ENCODE measurements around the gene LPIN2. TPM values are rescaled to one million over a fixed set of nuclear protein-coding genes. Genes with fewer than 3 reads are reported as not detected.

Gene LPIN2
- total and polyA plus RNA-seq, 2 of the 13 experiments (the other 11 are each of a cell fraction or from before 2014, with no cell fraction given): 46.0 to 119 TPM

GRCh38 chr18:3012136-3013023, 564 bp downstream of the LPIN2 start (continued):
- TF ChIP-seq, protein P1, sequence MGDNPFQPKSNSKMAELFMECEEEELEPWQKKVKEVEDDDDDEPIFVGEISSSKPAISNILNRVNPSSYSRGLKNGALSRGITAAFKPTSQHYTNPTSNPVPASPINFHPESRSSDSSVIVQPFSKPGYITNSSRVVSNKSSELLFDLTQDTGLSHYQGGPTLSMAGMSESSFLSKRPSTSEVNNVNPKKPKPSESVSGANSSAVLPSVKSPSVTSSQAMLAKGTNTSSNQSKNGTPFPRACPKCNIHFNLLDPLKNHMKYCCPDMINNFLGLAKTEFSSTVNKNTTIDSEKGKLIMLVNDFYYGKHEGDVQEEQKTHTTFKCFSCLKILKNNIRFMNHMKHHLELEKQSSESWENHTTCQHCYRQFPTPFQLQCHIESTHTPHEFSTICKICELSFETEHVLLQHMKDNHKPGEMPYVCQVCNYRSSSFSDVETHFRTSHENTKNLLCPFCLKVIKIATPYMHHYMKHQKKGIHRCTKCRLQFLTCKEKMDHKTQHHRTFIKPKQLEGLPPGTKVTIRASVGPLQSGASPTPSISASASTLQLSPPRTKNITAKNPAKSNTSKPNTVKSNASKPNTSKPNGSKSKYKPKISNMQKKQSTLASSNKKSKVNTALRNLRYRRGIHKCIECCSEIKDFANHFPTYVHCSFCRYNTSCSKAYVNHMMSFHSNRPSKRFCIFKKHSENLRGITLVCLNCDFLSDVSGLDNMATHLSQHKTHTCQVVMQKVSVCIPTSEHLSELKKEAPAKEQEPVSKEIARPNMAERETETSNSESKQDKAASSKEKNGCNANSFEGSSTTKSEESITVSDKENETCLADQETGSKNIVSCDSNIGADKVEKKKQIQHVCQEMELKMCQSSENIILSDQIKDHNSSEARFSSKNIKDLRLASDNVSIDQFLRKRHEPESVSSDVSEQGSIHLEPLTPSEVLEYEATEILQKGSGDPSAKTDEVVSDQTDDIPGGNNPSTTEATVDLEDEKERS (CRISPR knock-in tag; IDR thresholded peaks at IDR 0.05): no peak
- TF ChIP-seq JUNB (CRISPR knock-in tag; IDR thresholded peaks at IDR 0.05; ENCODE audit: borderline replicate concordance) (no peak), SETDB1 (CRISPR knock-in tag; IDR thresholded peaks at IDR 0.05; ENCODE audit: borderline replicate concordance) (no peak), MXD4 (CRISPR knock-in tag; IDR thresholded peaks at IDR 0.05) (no peak), ERF (CRISPR knock-in tag; IDR thresholded peaks at IDR 0.05) (no peak), E2F2 (CRISPR knock-in tag; IDR thresholded peaks at IDR 0.05; ENCODE audit: borderline replicate concordance) (no peak), ZNF407 (CRISPR knock-in tag; IDR thresholded peaks at IDR 0.05; ENCODE audit: not compliant biosample characterization) (peak; percentile 51), ZNF274 (CRISPR knock-in tag; IDR thresholded peaks at IDR 0.05) (peak; percentile 71; the same call in 1 of the 2 replicates)
- TF ChIP-seq, protein P2, sequence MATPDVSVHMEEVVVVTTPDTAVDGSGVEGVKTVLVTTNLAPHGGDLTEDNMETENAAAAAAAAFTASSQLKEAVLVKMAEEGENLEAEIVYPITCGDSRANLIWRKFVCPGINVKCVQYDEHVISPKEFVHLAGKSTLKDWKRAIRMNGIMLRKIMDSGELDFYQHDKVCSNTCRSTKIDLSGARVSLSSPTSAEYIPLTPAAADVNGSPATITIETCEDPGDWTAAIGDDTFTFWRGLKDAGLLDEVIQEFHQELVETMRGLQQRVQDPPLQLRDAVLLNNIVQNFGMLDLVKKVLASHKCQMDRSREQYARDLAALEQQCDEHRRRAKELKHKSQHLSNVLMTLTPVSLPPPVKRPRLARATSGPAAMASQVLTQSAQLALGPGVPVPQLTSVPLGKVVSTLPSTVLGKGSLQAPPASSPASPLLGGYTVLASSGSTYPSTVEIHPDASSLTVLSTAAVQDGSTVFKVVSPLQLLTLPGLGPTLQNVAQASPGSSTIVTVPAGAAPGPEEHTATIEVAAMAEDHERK (CRISPR knock-in tag; IDR thresholded peaks at IDR 0.05; ENCODE audit: low read depth): no peak
- TF ChIP-seq, protein P3, sequence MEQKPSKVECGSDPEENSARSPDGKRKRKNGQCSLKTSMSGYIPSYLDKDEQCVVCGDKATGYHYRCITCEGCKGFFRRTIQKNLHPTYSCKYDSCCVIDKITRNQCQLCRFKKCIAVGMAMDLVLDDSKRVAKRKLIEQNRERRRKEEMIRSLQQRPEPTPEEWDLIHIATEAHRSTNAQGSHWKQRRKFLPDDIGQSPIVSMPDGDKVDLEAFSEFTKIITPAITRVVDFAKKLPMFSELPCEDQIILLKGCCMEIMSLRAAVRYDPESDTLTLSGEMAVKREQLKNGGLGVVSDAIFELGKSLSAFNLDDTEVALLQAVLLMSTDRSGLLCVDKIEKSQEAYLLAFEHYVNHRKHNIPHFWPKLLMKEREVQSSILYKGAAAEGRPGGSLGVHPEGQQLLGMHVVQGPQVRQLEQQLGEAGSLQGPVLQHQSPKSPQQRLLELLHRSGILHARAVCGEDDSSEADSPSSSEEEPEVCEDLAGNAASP (CRISPR knock-in tag; IDR thresholded peaks at IDR 0.05; ENCODE audit: borderline replicate concordance): no peak

Data from HepG2 (cell line).